Esophagus (tissue), 2 donors: ENCODE data around the gene FOXD1. TPM values are rescaled to one million over a fixed set of nuclear protein-coding genes. Genes with fewer than 3 reads are reported as not detected.

Experiments used
- H3K27ac ChIP-seq, 2 donors: one replicate each; pipeline ENCODE4 v1.5.1; 2013; ENCODE audit warnings: low read depth in 2 of 2, mild to moderate bottlenecking in 2 of 2, inconsistent platforms in 1 of 2, low read length in 1 of 2, moderate library complexity in 1 of 2
- H3K27me3 ChIP-seq, 2 donors: one replicate each; pipeline ENCODE4 v1.6.1; 2013; ENCODE audit warnings: low read length in 2 of 2, control low read depth in 1 of 2, mild to moderate bottlenecking in 1 of 2; ENCODE audit not compliant: insufficient read depth in 2 of 2, control insufficient read depth in 1 of 2
- H3K36me3 ChIP-seq, 2 donors: one replicate each; pipeline ENCODE4 v1.6.1; 2013; ENCODE audit warnings: low read length in 1 of 2; ENCODE audit not compliant: control insufficient read depth in 2 of 2, insufficient read depth in 2 of 2
- H3K4me1 ChIP-seq, 2 donors: one replicate each; pipeline ENCODE4 v1.6.1; 2013; ENCODE audit warnings: low read length in 1 of 2; ENCODE audit not compliant: control insufficient read depth in 2 of 2, insufficient read depth in 2 of 2
- H3K4me3 ChIP-seq, 2 donors: one replicate each; pipeline ENCODE4 v1.5.1; 2013; ENCODE audit warnings: low read length in 2 of 2, mild to moderate bottlenecking in 2 of 2, low read depth in 1 of 2, moderate library complexity in 1 of 2
- H3K9me3 ChIP-seq, 2 donors: one replicate each; pipeline ENCODE4 v1.6.1; 2013; ENCODE audit warnings: mild to moderate bottlenecking in 2 of 2, low read depth in 1 of 2, low read length in 1 of 2, moderate library complexity in 1 of 2; ENCODE audit not compliant: control insufficient read depth in 2 of 2, insufficient read depth in 1 of 2
- WGBS, 2 donors: extraction: QIAGEN DNeasy Blood & Tissue Kit; methylation state at CpG; one replicate each; pipeline ENCODE4 v1.1.7; 2013; 5-methylcytosine and 5-hydroxymethylcytosine counted together
- polyA plus RNA-seq, 2 donors: library from polyadenylated mRNA; stranded (reverse); fragments of 200-250 nt; gene quantifications; one replicate each; pipeline ENCODE4 v1.2.3, GENCODE V29; 2013
- donor health status: healthy with polysubstance abuse.
- donor health status: Bipolar disorder and iron deficiency.

The FOXD1 gene
- polyA plus RNA-seq, 2 donors, result 0.31 to 1.3 TPM

GRCh38 chr5:73442996-73443627 lies 5.5 kb downstream of the FOXD1 start:
- Histone ChIP-seq H3K9me3 (peaks cover 0 to 9% of the 10 kb centered on the region in 2 donors), H3K36me3 (no peaks in the 10 kb centered on the region), H3K27me3 (peaks cover 6 to 38% of the 10 kb centered on the region in 2 donors), H3K4me3 (no peak overlapping the region), H3K27ac (no peak overlapping the region), H3K4me1 (peaks cover 0 to 3% of the 10 kb centered on the region in 2 donors)
- WGBS, 2 donors, result 33 to 38% methylated on average over 4 of the region's 4 CpGs

- H3K27me3 ChIP-seq, result peaks cover 6 to 40% of the 10 kb centered on the region in 2 donors
- H3K27ac ChIP-seq, result no peak overlapping the region
- H3K36me3 ChIP-seq, result no peaks in the 10 kb centered on the region
- no peak overlapping the region for H3K4me3 ChIP-seq
- 41 to 42% methylated on average over 7 of the region's 7 CpGs for WGBS, 2 donors
- H3K4me1 ChIP-seq, result peaks cover 0 to 6% of the 10 kb centered on the region in 2 donors
- H3K9me3 ChIP-seq, result peaks cover 0 to 9% of the 10 kb centered on the region in 2 donors
Observed at GRCh38 chr5:73442231-73442811, 6.3 kb downstream of the FOXD1 start.

GRCh38 chr5:73441378-73441777 lies 7.2 kb downstream of the FOXD1 start:
- Histone ChIP-seq H3K27me3 (peaks cover 6 to 40% of the 10 kb centered on the region in 2 donors), H3K4me1 (peaks cover 0 to 5% of the 10 kb centered on the region in 2 donors), H3K9me3 (peaks cover 0 to 9% of the 10 kb centered on the region in 2 donors), H3K27ac (no peak overlapping the region), H3K36me3 (no peaks in the 10 kb centered on the region), H3K4me3 (no peak overlapping the region)

- Histone ChIP-seq H3K36me3 (no peaks in the 10 kb centered on the region), H3K27ac (no peak overlapping the region), H3K4me3 (no peak overlapping the region), H3K9me3 (peaks cover 0 to 9% of the 10 kb centered on the region in 2 donors), H3K27me3 (peaks cover 6 to 46% of the 10 kb centered on the region in 2 donors), H3K4me1 (peaks cover 0 to 5% of the 10 kb centered on the region in 2 donors)
- 66 to 82% methylated on average over 1 of the region's 1 CpG for WGBS, 2 donors
Observed at GRCh38 chr5:73440262-73440661, 8.3 kb downstream of the FOXD1 start.

- WGBS, 2 donors, result 20 to 33% methylated on average over 5 of the region's 5 CpGs
- Histone ChIP-seq H3K4me3 (no peak overlapping the region), H3K9me3 (peaks cover 0 to 2% of the 10 kb centered on the region in 2 donors), H3K27me3 (peaks cover 1 to 36% of the 10 kb centered on the region in 2 donors), H3K4me1 (peaks cover 0 to 5% of the 10 kb centered on the region in 2 donors), H3K36me3 (no peaks in the 10 kb centered on the region), H3K27ac (no peak overlapping the region)
Observed at GRCh38 chr5:73438645-73439470, 9.7 kb downstream of the FOXD1 start.

GRCh38 chr5:73437777-73438644 lies 10.6 kb downstream of the FOXD1 start:
- H3K4me3 ChIP-seq, result peak overlapping the region; percentile 37 to 53
- H3K36me3 ChIP-seq, result no peaks in the 10 kb centered on the region
- 14 to 15% methylated on average over 18 of the region's 18 CpGs for WGBS, 2 donors
- H3K4me1 ChIP-seq, result peaks cover 0 to 5% of the 10 kb centered on the region in 2 donors
- H3K9me3 ChIP-seq, result peaks cover 0 to 2% of the 10 kb centered on the region in 2 donors
- peaks cover 0 to 36% of the 10 kb centered on the region in 2 donors for H3K27me3 ChIP-seq
- peak overlapping the region in 1 of 2 donors; percentile 54 for H3K27ac ChIP-seq

- Histone ChIP-seq H3K9me3 (no peaks in the 10 kb centered on the region), H3K27me3 (peaks cover 0 to 34% of the 10 kb centered on the region in 2 donors), H3K4me3 (peak overlapping the region; percentile 37 to 53), H3K4me1 (peaks cover 0 to 5% of the 10 kb centered on the region in 2 donors), H3K27ac (peak overlapping the region in 1 of 2 donors; percentile 54), H3K36me3 (no peaks in the 10 kb centered on the region)
- WGBS, 2 donors, result 2 to 3% methylated on average over 56 to 69 of the region's 69 CpGs
Observed at GRCh38 chr5:73437101-73437776, 11.3 kb downstream of the FOXD1 start.

- 11 to 12% methylated on average over 53 to 66 of the region's 66 CpGs for WGBS, 2 donors
- Histone ChIP-seq H3K27ac (no peak overlapping the region), H3K4me3 (peak overlapping the region; percentile 37 to 53), H3K36me3 (no peaks in the 10 kb centered on the region), H3K9me3 (no peaks in the 10 kb centered on the region), H3K27me3 (peaks cover 0 to 29% of the 10 kb centered on the region in 2 donors), H3K4me1 (peaks cover 0 to 5% of the 10 kb centered on the region in 2 donors)
Observed at GRCh38 chr5:73436535-73437100, 12.0 kb downstream of the FOXD1 start.
